ENCODE measurements around the gene GRM4. TPM values are rescaled to one million over a fixed set of nuclear protein-coding genes. Genes with fewer than 3 reads are reported as not detected.

Gene GRM4
- total RNA-seq, 6 experiments from 2014 or later: not detected

- WGBS (ENCODE audit: insufficient coverage, low coverage, low lambda C conversion rate, missing lambda C conversion rate): 86% methylated on average over 2 of the region's 4 CpGs
- TF ChIP-seq CTCF (IDR thresholded peaks at IDR 0.05): no peak
- TF ChIP-seq POLR2A (IDR thresholded peaks at IDR 0.05): no peak
- Histone ChIP-seq H3K4me3 (no peak overlapping the region), H3K4me1 (peaks cover 0 to 11% (median 4%) of the 10 kb centered on the region in 4 donors), H3K9me3 (no peaks in the 10 kb centered on the region), H3K36me3 (no peaks in the 10 kb centered on the region), H3K27me3 (no peaks in the 10 kb centered on the region), H3K27ac (no peak overlapping the region)
- no peak for DNase-seq
- ATAC-seq: no peak
- intact Hi-C loops (cut with DNase I): no loop called here
These were observed 146.3 kb downstream of the GRM4 start for GRCh38 chr6:33999567-33999966.

- H3K4me3 ChIP-seq: no peak overlapping the region
- DNase-seq (no peak), ATAC-seq (no peak)
- WGBS (ENCODE audit: insufficient coverage, low coverage, low lambda C conversion rate, missing lambda C conversion rate): 91% methylated on average over 5 of the region's 5 CpGs
- no peak overlapping the region for H3K27ac ChIP-seq
- no peak for TF ChIP-seq POLR2A (IDR thresholded peaks at IDR 0.05)
- no peak for TF ChIP-seq CTCF (IDR thresholded peaks at IDR 0.05)
- H3K27me3 ChIP-seq: no peaks in the 10 kb centered on the region
- intact Hi-C loops (cut with DNase I): no loop called here
- no peaks in the 10 kb centered on the region for H3K36me3 ChIP-seq
- peaks cover 0 to 11% (median 4%) of the 10 kb centered on the region in 4 donors for H3K4me1 ChIP-seq
- no peaks in the 10 kb centered on the region for H3K9me3 ChIP-seq
These were observed 147.2 kb downstream of the GRM4 start for GRCh38 chr6:33998660-33999059.

GRCh38 chr6:33997265-33997664 lies 148.6 kb downstream of the GRM4 start:
- no peaks in the 10 kb centered on the region for H3K9me3 ChIP-seq

GRCh38 chr6:33996120-33996475 lies 149.8 kb downstream of the GRM4 start:
- no peak for DNase-seq
- TF ChIP-seq CTCF (IDR thresholded peaks at IDR 0.05) (no peak), POLR2A (IDR thresholded peaks at IDR 0.05) (no peak)
- H3K36me3 ChIP-seq: no peaks in the 10 kb centered on the region
- no peak overlapping the region for H3K4me3 ChIP-seq
- H3K27ac ChIP-seq: no peak overlapping the region
- H3K9me3 ChIP-seq: no peaks in the 10 kb centered on the region
- peaks cover 0 to 11% (median 4%) of the 10 kb centered on the region in 4 donors for H3K4me1 ChIP-seq
- intact Hi-C loops (cut with DNase I): no loop called here
- ATAC-seq: no peak
- WGBS (ENCODE audit: insufficient coverage, low coverage, low lambda C conversion rate, missing lambda C conversion rate): 75% methylated on average over 5 of the region's 5 CpGs
- no peaks in the 10 kb centered on the region for H3K27me3 ChIP-seq

More at GRCh38 chr6:33997265-33997664, 148.6 kb downstream of the GRM4 start:
- H3K4me3 ChIP-seq: no peak overlapping the region
- no peak for ATAC-seq
- H3K4me1 ChIP-seq: peaks cover 0 to 11% (median 4%) of the 10 kb centered on the region in 4 donors
- no peak overlapping the region for H3K27ac ChIP-seq
- H3K27me3 ChIP-seq: no peaks in the 10 kb centered on the region
- H3K36me3 ChIP-seq: no peaks in the 10 kb centered on the region
- no peak for DNase-seq
- intact Hi-C loops (cut with DNase I): no loop called here
- 86% methylated on average over 1 of the region's 1 CpG for WGBS (ENCODE audit: insufficient coverage, low coverage, low lambda C conversion rate, missing lambda C conversion rate)
- no peak for TF ChIP-seq POLR2A (IDR thresholded peaks at IDR 0.05)
- no peak for TF ChIP-seq CTCF (IDR thresholded peaks at IDR 0.05)

Measured in right lobe of liver (tissue), 6 donors.